H1 (cell line): Measurements from ENCODE around the gene EHHADH. TPM values are rescaled to one million over a fixed set of nuclear protein-coding genes. Genes with fewer than 3 reads are reported as not detected.

Experiments
- ATF3 ChIP-seq: IDR thresholded peaks from 2 replicates; pipeline ENCODE4 v1.6.1; 2011; ENCODE audit warnings: low read depth, mild to moderate bottlenecking, low read length; ENCODE audit not compliant: insufficient read depth
- BCL11A ChIP-seq, 2 experiments: IDR thresholded peaks; one replicate each; pipeline ENCODE4 v1.6.1; 2011; ENCODE audit warnings: low read depth in 2 of 2, low read length in 2 of 2, mild to moderate bottlenecking in 2 of 2
- CEBPB ChIP-seq: IDR thresholded peaks from 2 replicates; pipeline ENCODE4 v1.6.1; 2012; ENCODE audit warnings: low read depth, low read length
- CREB1 ChIP-seq: IDR thresholded peaks from 2 replicates; pipeline ENCODE4 v1.6.1; 2012; ENCODE audit warnings: inconsistent platforms
- CTBP2 ChIP-seq: IDR thresholded peaks from 2 replicates; pipeline ENCODE4 v1.7.0; 2011; ENCODE audit warnings: borderline replicate concordance, mild to moderate bottlenecking, moderate library complexity, mixed read lengths, low read length; ENCODE audit not compliant: insufficient read depth, insufficient read length
- E2F6 ChIP-seq: IDR thresholded peaks from 2 replicates; pipeline ENCODE4 v1.6.1; 2012; ENCODE audit warnings: inconsistent platforms
- EP300 ChIP-seq, 2 experiments: IDR thresholded peaks; 1 replicate in 1 of 2; 2 replicates in 1 of 2; pipeline ENCODE4 v1.6.1; 2011 to 2012; ENCODE audit warnings: low read depth in 2 of 2, low read length in 2 of 2, mild to moderate bottlenecking in 2 of 2, borderline replicate concordance in 1 of 2, inconsistent platforms in 1 of 2, moderate library complexity in 1 of 2
- FOSL1 ChIP-seq: IDR thresholded peaks from 2 replicates; pipeline ENCODE4 v1.6.1; 2011; ENCODE audit warnings: mild to moderate bottlenecking, low read depth, low read length, moderate library complexity; ENCODE audit not compliant: insufficient read depth
- GABPA ChIP-seq: IDR thresholded peaks from 2 replicates; pipeline ENCODE4 v1.6.1; 2011; ENCODE audit warnings: mild to moderate bottlenecking, low read length, moderate library complexity, borderline replicate concordance; ENCODE audit not compliant: insufficient read depth
- HDAC6 ChIP-seq: IDR thresholded peaks from one replicate; pipeline ENCODE4 v1.7.1; 2012; ENCODE audit warnings: low read depth, mild to moderate bottlenecking, inconsistent platforms, low read length, moderate library complexity
- JUN ChIP-seq: IDR thresholded peaks from 2 replicates; pipeline ENCODE4 v1.6.1; 2011; ENCODE audit warnings: low read depth, mild to moderate bottlenecking, improper control_type of control experiment, low read length
- JUND ChIP-seq: IDR thresholded peaks from 2 replicates; pipeline ENCODE4 v1.6.1; 2011; ENCODE audit warnings: mild to moderate bottlenecking, improper control_type of control experiment, low read length
- MAFK ChIP-seq: IDR thresholded peaks from 2 replicates; pipeline ENCODE4 v1.6.1; 2012; ENCODE audit warnings: low read depth, mild to moderate bottlenecking, improper control_type of control experiment, low read length
- POLR2A ChIP-seq, 2 experiments: IDR thresholded peaks; 1 replicate in 1 of 2; 2 replicates in 1 of 2; pipeline ENCODE4 v1.6.1; 2011; ENCODE audit warnings: low read depth in 2 of 2, low read length in 2 of 2, mild to moderate bottlenecking in 2 of 2; ENCODE audit errors: control extremely low read depth in 1 of 2
- RXRA ChIP-seq: IDR thresholded peaks from 2 replicates; pipeline ENCODE4 v1.6.1; 2011; ENCODE audit warnings: low read depth, mild to moderate bottlenecking, low read length, moderate library complexity; ENCODE audit not compliant: insufficient read depth
- SAP30 ChIP-seq: fragments of 300-600 bp; sonication (generic); IDR thresholded peaks from 2 replicates; pipeline ENCODE4 v1.7.1; 2012; ENCODE audit warnings: low read length, moderate library complexity, mild to moderate bottlenecking, inconsistent platforms; ENCODE audit not compliant: insufficient read depth, insufficient replicate concordance
- SIX5 ChIP-seq: IDR thresholded peaks from 2 replicates; pipeline ENCODE4 v1.6.1; 2011; ENCODE audit warnings: mild to moderate bottlenecking, low read depth, low read length
- SRF ChIP-seq: IDR thresholded peaks from 2 replicates; pipeline ENCODE4 v1.6.1; 2011; ENCODE audit warnings: mild to moderate bottlenecking, low read depth, low read length, moderate library complexity
- TEAD4 ChIP-seq: IDR thresholded peaks from 2 replicates; pipeline ENCODE4 v1.6.1; 2012; ENCODE audit warnings: low read depth, low read length, inconsistent platforms, mixed read lengths
- polyA plus RNA-seq, 7 experiments: library from polyadenylated mRNA; depleted of rRNA in 3 of 7; stranded (reverse) in 5 of 7; unstranded in 2 of 7; fragments of >200 nt in 5 of 7; fragments of 200-250 nt in 2 of 7; gene quantifications; 1 replicate in 5 of 7; 2 replicates in 1 of 7; 4 replicates in 1 of 7; pipeline versions ENCODE4 v1.2.1 to v1.2.3, GENCODE V29; 2011 to 2013; ENCODE audit warnings: missing spikeins in 2 of 7, mixed read lengths in 2 of 7
- total RNA-seq: library from RNA; stranded (reverse); fragmentation: NEBNext Ultra II Directional; extraction: Animal tissue kit (Norgen Biotek cat#: 25700); gene quantifications from 2 replicates; pipeline ENCODE4 v1.2.1, GENCODE V29; 2021

EHHADH gene
- total and polyA plus RNA-seq, 2 of the 8 experiments (the other 6 are each of a cell fraction or from before 2014, with no cell fraction given) = 1.4 to 3.5 TPM

GRCh38 chr3:185282696-185283373 is 29.0 kb upstream of the EHHADH start (continued):
- no peak for TF ChIP-seq CTBP2
- no peak for TF ChIP-seq HDAC6
- TF ChIP-seq SIX5 = no peak
- peak; percentile 66; the same call in 1 of the 2 replicates for TF ChIP-seq JUN
- no peak for TF ChIP-seq MAFK
- no peak for TF ChIP-seq FOSL1
- TF ChIP-seq ATF3 = peak; percentile 65
- TF ChIP-seq CEBPB = no peak
- peak; percentile 98 for TF ChIP-seq TEAD4
- peak; percentile 76 to 85 for TF ChIP-seq POLR2A (IDR thresholded peaks at IDR 0.05; ENCODE audit: control extremely low read depth in 1 of 2, low read depth in 2 of 2, low read length in 2 of 2)
- no peak for TF ChIP-seq E2F6
- no peak for TF ChIP-seq BCL11A (IDR thresholded peaks at IDR 0.05; ENCODE audit: low read depth in 2 of 2, low read length in 2 of 2)
- TF ChIP-seq SAP30 = no peak
- peak; percentile 96 for TF ChIP-seq GABPA
- peak; percentile 99 for TF ChIP-seq CREB1
- peak; percentile 92 for TF ChIP-seq JUND
- TF ChIP-seq SRF = peak; percentile 65
- no peak; a peak in 1 of 3 replicates for TF ChIP-seq EP300 (IDR thresholded peaks at IDR 0.05; ENCODE audit: borderline replicate concordance in 1 of 2, low read depth in 2 of 2, low read length in 2 of 2)
- TF ChIP-seq RXRA = no peak
